NCI-H2081 treated with DMSO at 0.1 percent for 48 hours (cell line): ENCODE measurements around the gene SLC49A3.
"Not testable (repeated sequence)": the region's sequence is repeated elsewhere in the genome, so short reads cannot be mapped to it uniquely, and the experiment has no call there.

ENCODE experiments used
- DNase-seq: peaks from one replicate; lab custom pipeline; 2025; lab: John Stamatoyannopoulos, UW

SLC49A3 gene

DNA sequence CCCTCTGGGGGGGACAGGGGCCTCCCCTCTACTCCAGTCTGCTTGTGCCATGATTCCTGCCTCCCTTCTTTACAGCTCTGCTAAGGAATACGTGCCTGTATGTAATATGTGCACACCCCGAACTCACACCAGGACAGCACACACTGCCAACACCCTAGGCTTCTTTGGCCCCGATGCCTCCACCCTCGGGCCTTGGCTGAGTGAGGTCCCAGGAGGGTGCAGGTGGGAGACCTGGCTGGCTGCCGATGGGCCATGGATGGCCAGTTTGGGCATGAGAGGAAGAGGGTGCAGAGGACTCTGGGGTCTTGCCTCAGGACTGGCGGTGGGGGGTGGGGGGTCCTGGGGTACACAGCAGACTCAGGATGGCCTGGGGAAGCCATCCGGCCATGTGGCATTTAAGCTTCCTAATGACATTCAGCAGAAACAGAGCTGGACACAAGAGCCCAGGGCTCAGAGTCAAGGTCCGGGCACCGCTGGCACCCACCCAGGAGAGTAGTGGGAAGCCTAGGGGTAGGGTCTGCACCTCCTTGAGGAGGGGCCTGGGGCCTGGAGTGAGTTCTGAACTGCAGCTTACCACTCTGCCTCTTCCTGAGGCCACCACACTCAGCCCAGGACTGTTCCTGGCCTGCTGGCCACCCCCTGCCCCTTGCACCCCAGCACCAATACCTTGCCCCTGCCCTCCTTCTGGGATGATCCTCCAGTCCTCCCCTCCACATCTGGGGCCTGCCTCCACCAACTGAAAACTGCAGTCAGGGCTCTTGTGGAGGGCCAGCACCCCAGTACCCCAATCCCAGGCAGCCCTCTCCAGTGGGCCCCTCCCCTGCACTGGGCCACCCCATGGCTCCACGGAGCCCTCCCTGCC lies 14.6 kb upstream of the SLC49A3 start:
- DNase-seq, result no peak

- DNase-seq, result no peak
Observed at GRCh38 chr4:702618-703048, 13.7 kb upstream of the SLC49A3 start.

DNA sequence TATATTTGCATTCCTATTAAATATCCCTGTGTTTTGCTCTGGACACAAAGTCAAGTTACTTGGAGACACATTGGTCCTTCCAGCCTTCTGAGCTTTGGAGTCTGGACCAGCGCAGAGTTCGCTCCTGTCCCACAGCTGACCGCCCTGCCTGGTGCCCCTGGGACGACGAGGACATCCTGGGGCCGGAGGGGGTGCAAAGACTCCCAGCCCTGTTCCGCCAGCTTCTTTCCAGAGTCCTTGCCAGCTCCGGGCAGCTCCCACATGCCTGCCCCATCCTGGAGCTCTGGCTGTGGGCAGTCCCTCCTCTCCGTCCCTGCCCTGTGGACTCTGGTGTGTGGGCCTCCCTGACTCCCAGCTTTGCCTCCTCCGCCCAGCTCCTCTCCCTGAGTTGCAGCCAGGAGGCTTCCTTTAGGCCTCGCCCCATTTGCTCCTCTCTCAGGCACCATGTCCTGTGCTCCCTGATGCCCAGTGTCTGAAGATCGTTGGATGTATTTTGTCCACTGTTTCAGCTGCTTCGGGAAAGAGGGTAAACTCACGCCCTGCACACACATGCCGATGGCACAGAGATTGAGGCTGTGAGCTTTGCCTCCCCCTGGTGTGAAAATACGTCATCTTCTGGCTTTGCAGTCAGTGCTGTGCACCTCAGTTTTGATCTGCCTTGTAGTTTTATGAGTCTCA lies 11.8 kb upstream of the SLC49A3 start:
- no peak for DNase-seq

GRCh38 chr4:699816-700580 lies 11.0 kb upstream of the SLC49A3 start:
- no peak for DNase-seq

DNA sequence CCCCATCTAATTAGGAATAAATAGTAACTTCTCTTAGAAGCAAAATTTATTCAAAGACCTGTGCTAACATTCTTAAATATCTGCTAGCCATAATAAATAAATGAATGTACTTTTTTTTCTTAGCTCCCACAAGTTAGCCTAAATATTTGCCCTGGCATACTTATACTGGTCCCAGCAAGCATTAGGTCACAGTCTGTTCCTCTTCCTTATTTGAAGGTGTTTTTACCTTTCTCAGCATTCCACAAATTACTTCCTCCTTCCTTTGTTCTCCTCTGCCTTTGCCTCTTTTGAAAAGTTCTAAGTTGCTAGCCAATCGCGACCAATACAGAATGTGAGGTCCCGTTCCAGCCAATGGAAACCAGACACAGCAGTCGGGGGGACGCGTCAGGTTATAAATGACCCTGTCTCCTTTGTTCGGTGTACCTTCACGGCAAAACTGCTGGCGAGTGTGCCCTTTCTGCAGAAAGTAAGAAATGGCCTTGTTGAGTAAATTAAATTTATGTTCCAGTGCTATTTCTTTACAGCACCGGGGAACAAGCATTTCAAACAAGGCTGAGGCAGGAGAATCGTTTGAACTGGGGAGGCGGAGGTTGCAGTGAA lies 5.5 kb upstream of the SLC49A3 start:
- not testable (repeated sequence) for DNase-seq

- no peak for DNase-seq
Observed at GRCh38 chr4:692771-693554, 4.0 kb upstream of the SLC49A3 start.

- DNase-seq, result no peak
Observed at GRCh38 chr4:689723-690122, 772 bp upstream of the SLC49A3 start.

DNA sequence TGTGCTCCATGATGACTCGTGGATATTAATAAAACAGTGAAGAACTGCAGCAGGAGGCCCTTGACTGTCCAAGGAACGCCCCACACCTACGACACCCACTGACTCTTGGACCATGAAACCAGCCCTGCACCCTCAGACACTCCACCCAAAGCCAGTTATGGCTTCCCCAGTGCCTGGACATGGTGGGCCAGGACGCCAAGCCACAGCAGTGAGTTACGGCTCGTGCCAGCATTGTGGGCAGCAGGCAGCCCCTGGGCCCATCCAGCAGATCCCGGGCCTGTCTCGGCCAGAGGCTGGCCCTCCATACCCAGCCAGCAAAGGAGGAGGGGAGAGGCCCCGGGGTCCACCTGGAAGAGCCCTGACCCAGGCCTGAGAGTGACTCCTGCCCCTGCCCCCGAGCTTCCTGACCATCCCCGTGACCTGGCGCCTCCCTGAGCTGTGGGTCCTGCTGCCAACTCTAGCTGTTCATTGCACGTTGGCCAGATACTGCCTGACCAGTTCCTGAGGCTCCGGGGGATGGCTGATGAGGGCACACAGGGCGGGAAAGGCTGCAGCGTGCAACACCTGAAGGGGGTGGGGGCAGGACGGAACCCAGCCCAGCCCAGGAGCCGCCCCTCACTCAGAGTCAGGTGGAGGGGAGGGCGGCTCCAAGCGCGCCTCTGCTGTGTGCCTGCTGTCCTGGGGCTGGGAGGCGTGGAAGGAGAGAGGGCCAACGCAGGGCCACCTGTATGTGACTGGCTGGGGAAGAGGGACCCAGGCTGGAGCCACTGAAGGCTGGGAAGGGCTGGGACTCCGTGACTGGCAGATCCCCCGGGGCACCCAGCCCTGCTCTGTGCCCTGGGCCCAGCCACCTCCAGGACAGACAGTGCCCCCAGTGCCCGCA lies 739 bp downstream of the SLC49A3 start:
- DNase-seq, result no peak

- DNase-seq, result no peak
Observed at GRCh38 chr4:687048-687970, 1.6 kb downstream of the SLC49A3 start.

DNA sequence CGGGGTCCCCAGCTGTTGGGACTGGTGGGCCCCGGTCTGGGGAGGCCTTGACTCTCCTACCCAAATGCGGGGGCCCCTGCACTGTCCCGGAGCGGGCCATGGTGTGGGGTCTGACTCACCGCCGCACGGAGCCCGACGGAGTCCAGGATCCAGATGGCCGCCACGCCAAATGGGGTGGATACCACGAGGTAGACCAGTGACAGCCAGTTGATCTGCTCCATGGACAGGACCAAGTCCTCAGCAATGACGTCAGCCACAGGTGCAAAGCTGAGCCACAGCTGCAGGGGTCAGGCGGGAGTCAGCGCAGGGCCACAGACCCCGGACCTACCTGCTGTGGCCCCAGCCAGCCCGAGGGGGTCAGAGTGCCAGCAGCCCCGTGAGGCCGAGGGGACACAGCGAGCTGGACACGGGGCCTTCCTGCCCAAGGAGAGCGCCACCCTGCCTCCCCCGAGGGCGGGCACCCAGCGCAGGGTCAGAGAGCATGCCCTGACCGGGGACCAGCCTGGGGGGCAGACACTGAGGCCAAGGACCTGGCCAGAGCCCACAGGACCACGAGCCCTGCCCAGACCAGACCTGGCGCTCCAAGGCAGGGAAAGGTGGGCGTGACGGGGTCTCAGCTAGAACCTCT lies 2.4 kb downstream of the SLC49A3 start:
- DNase-seq, result no peak

- no peak for DNase-seq
Observed at GRCh38 chr4:685679-686412, 3.1 kb downstream of the SLC49A3 start.

- DNase-seq, result no peak
Observed at GRCh38 chr4:684623-685327, 4.2 kb downstream of the SLC49A3 start.

DNA sequence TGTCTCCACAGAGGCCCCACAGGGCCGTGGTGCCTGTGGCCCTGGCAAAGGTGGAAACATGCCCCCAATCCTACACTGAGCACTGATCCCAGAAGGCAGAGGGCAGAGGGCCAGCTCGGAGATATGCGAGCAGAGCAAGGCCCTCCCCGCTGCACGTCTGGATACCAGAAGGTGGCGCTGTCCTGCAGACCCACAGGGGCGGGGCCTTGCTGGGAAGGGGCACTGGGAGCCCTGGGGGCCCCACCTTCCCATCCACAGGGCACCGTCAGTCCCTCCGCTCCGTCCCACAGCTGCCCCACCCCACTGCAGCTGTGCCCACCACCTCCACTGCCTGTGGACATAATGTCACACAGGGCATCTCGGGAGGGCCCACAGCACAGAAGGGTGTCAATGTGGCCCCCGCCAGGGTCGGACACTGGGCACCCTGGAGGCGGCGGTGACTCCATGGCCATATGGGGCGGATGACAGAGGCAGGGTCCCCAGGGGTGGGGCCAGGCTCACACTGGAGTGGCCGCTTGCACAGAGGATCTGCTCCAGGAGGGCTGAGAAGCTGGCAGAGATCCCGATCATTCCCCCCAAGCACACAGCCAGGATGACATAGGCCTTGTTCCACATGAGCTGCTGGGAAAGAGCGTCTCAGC lies 4.8 kb downstream of the SLC49A3 start:
- DNase-seq, result no peak

DNA sequence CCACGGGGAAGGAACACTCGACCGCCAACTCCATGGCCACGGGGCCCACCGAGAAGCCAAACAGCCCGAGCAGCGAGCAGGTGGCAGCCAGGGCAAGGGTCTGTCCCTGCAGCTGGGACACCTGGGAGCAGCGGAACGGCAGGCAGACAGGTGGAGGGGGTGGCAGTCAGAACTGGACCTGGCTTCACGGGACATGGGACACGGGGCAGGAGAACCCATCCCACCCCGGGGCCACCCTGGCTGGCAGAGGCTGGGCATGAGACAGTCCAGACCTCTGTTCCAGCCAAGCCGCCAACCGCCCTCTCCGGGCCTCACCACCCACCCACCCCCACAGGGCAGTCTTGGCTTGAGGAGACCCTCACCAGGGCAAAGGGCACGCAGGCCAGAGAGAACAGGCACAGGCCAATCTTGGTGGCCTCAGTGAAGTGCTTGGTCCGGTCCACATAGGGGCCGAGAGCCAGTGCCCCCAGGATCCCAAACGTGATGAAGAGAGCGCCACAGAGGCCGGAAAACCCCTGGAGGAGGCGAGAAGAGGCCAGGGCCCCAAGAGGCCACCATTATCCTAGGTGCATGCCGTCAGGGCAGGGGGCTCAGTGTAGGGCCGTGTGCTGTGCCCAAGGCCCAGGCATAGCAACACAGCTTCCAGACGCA lies 5.6 kb downstream of the SLC49A3 start:
- DNase-seq, result no peak

- DNase-seq, result no peak
Observed at GRCh38 chr4:682490-683172, 6.3 kb downstream of the SLC49A3 start.
